Trophoblast cell (in vitro differentiated cells and primary cell): Measurements from ENCODE around the gene RPS16.

Experiments used
- DNase-seq, 2 donors: peaks; one replicate each; pipeline ENCODE4 v3.0.0-alpha.2; 2016
- H2AFZ ChIP-seq: 2 replicates; pipeline ENCODE4 v1.6.1; 2013; ENCODE audit warnings: low read length, moderate library complexity, mild to moderate bottlenecking; ENCODE audit not compliant: insufficient read depth, poor library complexity
- H2AK5ac ChIP-seq: 2 replicates; pipeline ENCODE4 v1.6.1; 2013; ENCODE audit warnings: mild to moderate bottlenecking, low read length
- H2BK120ac ChIP-seq: 2 replicates; pipeline ENCODE4 v1.6.1; 2013; ENCODE audit warnings: low read length, mild to moderate bottlenecking, moderate library complexity; ENCODE audit not compliant: insufficient read depth, poor library complexity
- H2BK12ac ChIP-seq: 2 replicates; pipeline ENCODE4 v1.6.1; 2013; ENCODE audit warnings: mild to moderate bottlenecking, low read length, moderate library complexity
- H2BK5ac ChIP-seq: 2 replicates; pipeline ENCODE4 v1.6.1; 2013; ENCODE audit warnings: low read length, low read depth, moderate library complexity, mild to moderate bottlenecking; ENCODE audit not compliant: poor library complexity
- H3K14ac ChIP-seq: 2 replicates; pipeline ENCODE4 v1.6.1; 2013; ENCODE audit warnings: mild to moderate bottlenecking, low read length
- H3K18ac ChIP-seq: 2 replicates; pipeline ENCODE4 v1.6.1; 2013; ENCODE audit warnings: mild to moderate bottlenecking, low read length
- H3K23ac ChIP-seq: 2 replicates; pipeline ENCODE4 v1.6.1; 2013; ENCODE audit warnings: low read length
- H3K27ac ChIP-seq: 2 replicates; pipeline ENCODE4 v1.5.1; 2013; ENCODE audit warnings: low read depth, mild to moderate bottlenecking, inconsistent platforms, low read length, moderate library complexity
- H3K27me3 ChIP-seq: 2 replicates; pipeline ENCODE4 v1.6.1; 2013; ENCODE audit warnings: inconsistent platforms, mild to moderate bottlenecking, low read length, moderate library complexity; ENCODE audit not compliant: insufficient read depth
- H3K36me3 ChIP-seq, 2 experiments: 1 replicate in 1 of 2; 2 replicates in 1 of 2; pipeline ENCODE4 v1.6.1; 2013; ENCODE audit warnings: low read length in 2 of 2, mild to moderate bottlenecking in 2 of 2, moderate library complexity in 1 of 2; ENCODE audit not compliant: insufficient read depth in 2 of 2, control insufficient read depth in 1 of 2
- H3K4ac ChIP-seq: 2 replicates; pipeline ENCODE4 v1.6.1; 2013; ENCODE audit warnings: low read depth, mild to moderate bottlenecking, low read length, moderate library complexity
- H3K4me1 ChIP-seq, 2 experiments: 1 replicate in 1 of 2; 2 replicates in 1 of 2; pipeline ENCODE4 v1.6.1; 2013; ENCODE audit warnings: low read length in 2 of 2, mild to moderate bottlenecking in 2 of 2, moderate library complexity in 1 of 2; ENCODE audit not compliant: insufficient read depth in 2 of 2, control insufficient read depth in 1 of 2
- H3K4me2 ChIP-seq: 2 replicates; pipeline ENCODE4 v1.6.1; 2013; ENCODE audit warnings: inconsistent platforms, mild to moderate bottlenecking, low read length, moderate library complexity
- H3K4me3 ChIP-seq: 2 replicates; pipeline ENCODE4 v1.5.1; 2013; ENCODE audit warnings: mild to moderate bottlenecking, low read depth, low read length, inconsistent platforms
- H3K79me1 ChIP-seq: one replicate; pipeline ENCODE4 v1.6.1; 2013; ENCODE audit warnings: low read length
- H3K79me2 ChIP-seq: 2 replicates; pipeline ENCODE4 v1.6.1; 2013; ENCODE audit warnings: low read length, mild to moderate bottlenecking; ENCODE audit not compliant: control insufficient read depth, insufficient read depth, poor library complexity
- H3K9ac ChIP-seq: 2 replicates; pipeline ENCODE4 v1.6.1; 2013; ENCODE audit warnings: mild to moderate bottlenecking, low read length
- H3K9me3 ChIP-seq: 2 replicates; pipeline ENCODE4 v1.6.1; 2013; ENCODE audit warnings: low read depth, mild to moderate bottlenecking, control low read depth, inconsistent platforms, low read length; ENCODE audit not compliant: insufficient read depth
- H4K12ac ChIP-seq: 2 replicates; pipeline ENCODE4 v1.6.1; 2013; ENCODE audit warnings: low read depth, mild to moderate bottlenecking, low read length, moderate library complexity
- H4K8ac ChIP-seq: 2 replicates; pipeline ENCODE4 v1.6.1; 2013; ENCODE audit warnings: low read depth, mild to moderate bottlenecking, low read length, moderate library complexity
- H4K91ac ChIP-seq: one replicate; pipeline ENCODE4 v1.6.1; 2013; ENCODE audit warnings: low read depth, mild to moderate bottlenecking, low read length, moderate library complexity
- WGBS: extraction: QIAGEN DNeasy Blood & Tissue Kit; methylation state at CpG from one replicate; pipeline ENCODE4 v1.1.7; 2013; ENCODE audit warnings: missing lambda C conversion rate; ENCODE audit not compliant: insufficient read length, insufficient coverage; ENCODE audit errors: extremely low coverage; 5-methylcytosine and 5-hydroxymethylcytosine counted together

RPS16 gene

DNA sequence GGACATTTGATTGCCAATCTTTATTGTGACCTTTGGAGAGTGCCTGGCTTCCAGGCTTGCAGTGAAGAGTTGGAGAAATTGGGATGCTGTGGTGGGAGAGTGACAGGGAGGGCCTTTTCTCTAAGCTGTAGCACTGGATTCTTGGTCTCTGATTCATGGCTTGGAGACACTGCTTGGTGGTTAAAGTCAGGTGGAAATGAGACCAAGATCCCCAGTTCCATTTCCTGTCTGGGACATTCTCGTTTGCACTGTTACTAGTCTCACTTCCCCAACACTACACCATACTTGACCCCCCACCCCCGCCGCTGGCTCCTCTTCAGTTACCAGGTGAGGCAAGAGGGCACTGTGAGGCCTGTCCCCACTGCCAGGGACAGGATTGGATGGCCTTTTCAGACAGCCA lies 12.5 kb upstream of the RPS16 start:
- Histone ChIP-seq H3K4me2 (peak overlapping the region; percentile 35), H2BK12ac (no peak overlapping the region), H3K23ac (no peak overlapping the region), H2AFZ (no peak overlapping the region), H3K79me1 (peaks cover 9% of the 10 kb centered on the region), H3K4me1 (peaks cover 8 to 16% of the 10 kb centered on the region in 2 experiments), H3K9me3 (no peaks in the 10 kb centered on the region), H2BK5ac (peak overlapping the region; percentile 26), H3K27ac (peak overlapping the region; percentile 20), H4K91ac (no peak overlapping the region), H3K4ac (peak overlapping the region; percentile 92), H3K27me3 (no peaks in the 10 kb centered on the region), H3K79me2 (peaks cover 32% of the 10 kb centered on the region), H3K9ac (no peak overlapping the region), H4K8ac (no peak overlapping the region), H3K14ac (no peak overlapping the region), H3K18ac (no peak overlapping the region), H2BK120ac (no peak overlapping the region), H3K4me3 (no peak overlapping the region), H2AK5ac (no peak overlapping the region), H4K12ac (no peak overlapping the region), H3K36me3 (peaks cover 23 to 25% of the 10 kb centered on the region in 2 experiments)
- no CpG with 5 or more reads among the region's 3 CpGs for WGBS
- peak in 1 of 2 donors; percentile 51 for DNase-seq

DNA sequence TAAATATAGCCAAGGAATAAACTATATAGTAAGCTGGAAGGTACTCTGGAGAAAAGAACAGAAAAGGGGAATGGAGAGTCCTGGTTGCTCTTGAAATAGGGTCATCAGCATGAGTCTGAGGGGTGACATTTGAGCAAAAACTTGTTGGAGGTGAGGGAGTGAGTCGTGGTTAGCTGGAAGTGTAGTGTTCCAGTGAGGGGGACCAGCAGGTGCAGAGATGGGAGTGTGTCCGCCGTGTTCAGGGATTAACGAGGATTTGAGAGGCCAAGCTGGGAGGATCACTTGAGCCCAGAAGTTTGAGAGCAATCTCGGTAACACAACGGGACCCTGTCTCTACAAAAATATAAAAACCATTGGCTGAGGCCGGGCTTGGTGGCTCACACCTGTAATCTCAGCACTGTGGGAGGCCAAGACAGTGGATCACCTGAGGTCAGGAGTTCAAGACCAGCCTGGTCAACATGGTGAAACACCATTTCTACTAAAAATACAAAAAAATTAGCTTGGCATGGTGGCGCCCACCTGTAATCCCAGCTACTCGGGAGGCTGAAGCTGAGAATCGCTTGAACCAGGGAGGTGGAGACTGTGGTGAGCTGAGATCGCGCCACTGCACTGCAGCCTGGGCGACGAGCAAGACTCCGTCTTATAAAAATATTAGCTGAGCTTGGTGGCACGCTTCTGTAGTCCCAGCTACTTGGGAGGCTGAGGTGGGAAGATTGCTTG lies 10.8 kb upstream of the RPS16 start:
- peaks cover 9 to 11% of the 10 kb centered on the region in 2 experiments for H3K36me3 ChIP-seq
- no peak overlapping the region for H2BK5ac ChIP-seq
- H2BK120ac ChIP-seq, result no peak overlapping the region
- no peak overlapping the region for H4K8ac ChIP-seq
- H3K79me1 ChIP-seq, result peaks cover 9% of the 10 kb centered on the region
- no peak overlapping the region for H3K9ac ChIP-seq
- no peak overlapping the region for H3K4me3 ChIP-seq
- no peak overlapping the region for H3K14ac ChIP-seq
- DNase-seq, result no peak
- H3K4me2 ChIP-seq, result peak overlapping the region; percentile 79
- no CpG with 5 or more reads among the region's 16 CpGs for WGBS
- peaks cover 30% of the 10 kb centered on the region for H3K79me2 ChIP-seq
- H3K4me1 ChIP-seq, result peaks cover 8 to 16% of the 10 kb centered on the region in 2 experiments
- no peak overlapping the region for H3K18ac ChIP-seq
- H3K27ac ChIP-seq, result no peak overlapping the region
- peak overlapping the region; percentile 37 for H3K4ac ChIP-seq
- no peaks in the 10 kb centered on the region for H3K27me3 ChIP-seq
- no peak overlapping the region for H3K23ac ChIP-seq
- H2AFZ ChIP-seq, result no peak overlapping the region
- no peaks in the 10 kb centered on the region for H3K9me3 ChIP-seq
- H2BK12ac ChIP-seq, result no peak overlapping the region
- no peak overlapping the region for H4K12ac ChIP-seq
- no peak overlapping the region for H4K91ac ChIP-seq
- no peak overlapping the region for H2AK5ac ChIP-seq

DNA sequence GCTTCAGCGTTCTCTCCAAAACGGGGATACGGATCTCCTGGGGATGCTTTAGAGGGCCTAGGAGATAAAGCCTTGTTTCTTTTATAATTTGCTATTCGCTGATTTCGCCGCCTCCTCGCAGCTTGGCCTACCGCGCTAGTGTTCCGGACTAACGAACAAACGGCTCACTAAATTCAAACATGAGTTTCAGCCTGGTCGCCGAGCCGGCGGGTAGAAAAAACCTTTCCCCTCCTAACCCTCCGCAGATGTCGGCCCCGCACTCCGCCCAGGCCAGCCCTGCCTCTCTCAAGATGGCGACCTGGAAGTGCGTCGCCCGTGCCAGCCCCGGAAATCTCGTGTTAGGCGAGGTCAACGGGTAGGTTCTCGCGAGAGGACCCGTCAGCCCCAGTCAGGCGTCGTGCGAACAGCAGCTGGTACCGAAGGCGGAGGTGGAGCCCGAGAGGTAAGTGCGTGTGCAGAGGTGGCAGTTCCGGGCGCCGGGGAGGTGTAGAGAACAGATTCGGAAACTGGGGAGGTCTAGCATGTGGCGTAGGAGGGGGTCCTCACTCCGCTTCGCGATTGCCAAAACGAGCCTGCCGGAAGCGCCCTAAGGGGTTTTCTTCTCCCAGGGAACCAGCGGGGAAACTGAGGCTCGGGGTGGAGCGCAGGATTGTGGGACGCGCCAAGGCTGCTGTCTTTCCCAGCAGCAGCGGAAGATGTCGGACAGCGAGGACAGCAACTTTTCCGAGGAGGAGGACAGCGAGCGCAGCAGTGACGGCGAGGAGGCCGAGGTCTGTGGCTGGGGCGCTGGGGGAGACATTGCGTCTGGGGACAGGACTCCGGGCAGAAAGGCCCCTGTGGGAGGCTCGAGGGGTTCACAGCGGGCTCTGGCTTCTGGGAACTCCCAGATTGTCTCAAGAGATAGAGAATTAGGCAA lies 9.7 kb upstream of the RPS16 start, which contains the start of gene SUPT5H:
Gene SUPT5H (plus strand): TSS at position 387 of the 916 bp plus-strand sequence. CDS start 309 bp downstream, at position 696.
- peaks cover 5 to 8% of the 10 kb centered on the region in 2 experiments for H3K36me3 ChIP-seq
- peak within 1 kb of the TSS; percentile 57 for H3K27ac ChIP-seq
- peak within 1 kb of the TSS; percentile 93 for H2AK5ac ChIP-seq
- peak within 1 kb of the TSS; percentile 79 for H3K4me2 ChIP-seq
- H3K9me3 ChIP-seq, result no peaks in the 10 kb centered on the region
- H2BK120ac ChIP-seq, result peak within 1 kb of the TSS; percentile 82
- peak within 1 kb of the TSS; percentile 92 for H3K18ac ChIP-seq
- peaks cover 8 to 16% of the 10 kb centered on the region in 2 experiments for H3K4me1 ChIP-seq
- DNase-seq, result peak; percentile 99 to 100
- no peaks in the 10 kb centered on the region for H3K27me3 ChIP-seq
- WGBS, result no CpG with 5 or more reads among the region's 68 CpGs
- peak within 1 kb of the TSS; percentile 75 for H4K12ac ChIP-seq
- H3K4me3 ChIP-seq, result peak within 1 kb of the TSS; percentile 95
- peak within 1 kb of the TSS; percentile 90 for H3K9ac ChIP-seq
- H2BK5ac ChIP-seq, result peak within 1 kb of the TSS; percentile 50
- H3K23ac ChIP-seq, result no peak within 1 kb of the TSS
- peak within 1 kb of the TSS; percentile 97 for H3K4ac ChIP-seq
- H4K8ac ChIP-seq, result peak within 1 kb of the TSS; percentile 89
- H4K91ac ChIP-seq, result peak within 1 kb of the TSS; percentile 71
- peak within 1 kb of the TSS; percentile 68 for H2AFZ ChIP-seq
- no peak within 1 kb of the TSS for H2BK12ac ChIP-seq
- H3K79me2 ChIP-seq, result peaks cover 30% of the 10 kb centered on the region
- H3K79me1 ChIP-seq, result peaks cover 9% of the 10 kb centered on the region
- H3K14ac ChIP-seq, result peak within 1 kb of the TSS; percentile 94

DNA sequence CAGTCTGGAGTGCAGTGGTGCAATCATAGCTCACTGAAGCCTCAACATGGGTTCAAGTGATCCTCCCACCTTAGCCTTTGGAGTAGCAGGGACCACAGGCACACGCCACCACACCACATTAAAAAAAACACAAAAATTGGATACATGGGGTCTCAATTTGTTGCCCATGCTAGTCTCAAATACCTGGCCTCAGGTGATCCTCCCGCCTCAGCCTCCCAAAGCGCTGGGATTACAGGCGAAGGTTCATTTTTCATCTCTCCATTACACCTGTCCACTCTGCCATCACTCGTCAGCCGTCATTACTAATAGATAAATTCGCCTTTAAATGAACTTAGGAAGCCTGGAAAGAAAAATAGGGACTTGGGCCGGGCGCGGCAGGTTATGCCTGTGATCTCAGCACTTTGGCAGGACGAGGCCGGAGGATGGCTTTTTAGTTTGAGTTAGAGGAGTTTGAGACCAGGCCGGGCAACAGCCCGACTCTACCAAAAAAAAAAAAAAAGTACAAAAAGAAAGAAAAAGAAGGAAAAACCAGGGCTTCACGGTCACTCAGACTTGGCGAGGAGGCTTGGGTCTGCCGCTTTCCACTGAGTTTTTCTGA lies 8.9 kb upstream of the RPS16 start:
- H3K9me3 ChIP-seq, result no peaks in the 10 kb centered on the region
- peak overlapping the region; percentile 90 for H3K9ac ChIP-seq
- peak overlapping the region; percentile 63 for H4K12ac ChIP-seq
- H3K4me2 ChIP-seq, result peak overlapping the region; percentile 74
- no peak overlapping the region for H2BK12ac ChIP-seq
- H3K27ac ChIP-seq, result peak overlapping the region; percentile 52
- peaks cover 8 to 16% of the 10 kb centered on the region in 2 experiments for H3K4me1 ChIP-seq
- peak overlapping the region; percentile 50 for H2BK5ac ChIP-seq
- peak overlapping the region; percentile 95 for H3K4me3 ChIP-seq
- peak in 1 of 2 donors; percentile 51 for DNase-seq
- H3K36me3 ChIP-seq, result peaks cover 3 to 5% of the 10 kb centered on the region in 2 experiments
- peak overlapping the region; percentile 89 for H4K8ac ChIP-seq
- peak overlapping the region; percentile 30 for H3K18ac ChIP-seq
- peak overlapping the region; percentile 60 for H3K14ac ChIP-seq
- H3K4ac ChIP-seq, result peak overlapping the region; percentile 71
- peak overlapping the region; percentile 15 for H2BK120ac ChIP-seq
- peak overlapping the region; percentile 40 for H2AFZ ChIP-seq
- peak overlapping the region; percentile 64 for H2AK5ac ChIP-seq
- H3K79me1 ChIP-seq, result peaks cover 9% of the 10 kb centered on the region
- H3K79me2 ChIP-seq, result peaks cover 27% of the 10 kb centered on the region
- no peaks in the 10 kb centered on the region for H3K27me3 ChIP-seq
- WGBS, result no CpG with 5 or more reads among the region's 17 CpGs
- H4K91ac ChIP-seq, result peak overlapping the region; percentile 62
- no peak overlapping the region for H3K23ac ChIP-seq
